Karpas-422 (cell line): ENCODE results near the gene PDCD11. TPM values are rescaled to one million over a fixed set of nuclear protein-coding genes. Genes with fewer than 3 reads are reported as not detected.

Experiments used
- DNase-seq: peaks from one replicate; pipeline ENCODE4 v3.0.0-alpha.2; 2015
- H2AFZ ChIP-seq: fragments of 200-600 bp; sonication (generic); 2 replicates; pipeline ENCODE4 v1.6.1; 2014; ENCODE audit warnings: antibody characterized with exemption, low read length, mixed read lengths
- H3K27ac ChIP-seq: fragments of 200-600 bp; sonication (generic); 2 replicates; pipeline ENCODE4 v1.5.1; 2014; ENCODE audit warnings: mild to moderate bottlenecking, low read length, moderate library complexity
- H3K27me3 ChIP-seq: fragments of 200-600 bp; sonication (generic); 2 replicates; pipeline ENCODE4 v1.6.1; 2014; ENCODE audit warnings: low read length, mixed read lengths
- H3K36me3 ChIP-seq: fragments of 200-600 bp; sonication (generic); 2 replicates; pipeline ENCODE4 v1.6.1; 2014; ENCODE audit warnings: low read length, mixed read lengths; ENCODE audit not compliant: insufficient read depth
- H3K4me1 ChIP-seq: fragments of 200-600 bp; sonication (generic); 2 replicates; pipeline ENCODE4 v1.6.1; 2014; ENCODE audit warnings: mild to moderate bottlenecking, low read length, mixed read lengths
- H3K4me2 ChIP-seq: fragments of 200-600 bp; sonication (generic); 2 replicates; pipeline ENCODE4 v1.6.1; 2014; ENCODE audit warnings: low read length, low read depth, mild to moderate bottlenecking; ENCODE audit not compliant: poor library complexity, severe bottlenecking
- H3K4me3 ChIP-seq: fragments of 200-600 bp; sonication (generic); 2 replicates; pipeline ENCODE4 v1.5.1; 2014; ENCODE audit warnings: mild to moderate bottlenecking, antibody characterized with exemption, low read length, mixed read lengths
- H3K79me2 ChIP-seq: fragments of 200-600 bp; sonication (generic); 2 replicates; pipeline ENCODE4 v1.6.1; 2014; ENCODE audit warnings: mild to moderate bottlenecking, low read length, mixed read lengths
- H3K9ac ChIP-seq: fragments of 200-600 bp; sonication (generic); 2 replicates; pipeline ENCODE4 v1.6.0; 2014; ENCODE audit warnings: low read length
- H3K9me2 ChIP-seq: fragments of 200-600 bp; sonication (generic), shearing (Covaris generic); replicated peaks from 2 replicates; pipeline ENCODE4 v1.6.0; 2014; ENCODE audit warnings: mild to moderate bottlenecking, low read length, moderate library complexity; ENCODE audit not compliant: insufficient read depth
- H3K9me3 ChIP-seq: fragments of 300-700, 200-600 bp; sonication (generic); 2 replicates; pipeline ENCODE4 v1.6.1; 2014; ENCODE audit warnings: low read length, mixed read lengths
- H4K20me1 ChIP-seq: fragments of 200-600 bp; sonication (generic); 2 replicates; pipeline ENCODE4 v1.6.1; 2014; ENCODE audit warnings: mild to moderate bottlenecking, antibody characterized with exemption, low read length, low read depth; ENCODE audit not compliant: insufficient read depth
- total RNA-seq: library from RNA; depleted of rRNA; stranded (reverse); fragments of >200 nt; shearing (Covaris generic); gene quantifications from 2 replicates; pipeline ENCODE4 v1.2.3, GENCODE V29; 2014; ENCODE audit warnings: low replicate concordance

PDCD11 gene
- total RNA-seq, 1 experiment from 2014 or later: 28.9 TPM

- DNase-seq: no peak
- no peaks in the 10 kb centered on the region for H3K9me3 ChIP-seq
- 0 out of 2 replicates have a peak, but pooled peaks cover 4% of the 10 kb centered on the region for H4K20me1 ChIP-seq
- H3K4me2 ChIP-seq: no peak overlapping the region
- H3K4me3 ChIP-seq: no peak overlapping the region
- H2AFZ ChIP-seq: no peak overlapping the region
- no peaks in the 10 kb centered on the region for H3K9me2 ChIP-seq
- H3K27me3 ChIP-seq: no peaks in the 10 kb centered on the region
- no peak overlapping the region for H3K9ac ChIP-seq
- peaks cover 15% of the 10 kb centered on the region for H3K79me2 ChIP-seq
- H3K27ac ChIP-seq: no peak overlapping the region
- H3K36me3 ChIP-seq: peaks cover 78% of the 10 kb centered on the region
- H3K4me1 ChIP-seq: no peaks in the 10 kb centered on the region
Measured at GRCh38 chr10:103427866-103428265, 31.4 kb downstream of the PDCD11 start.

- Histone ChIP-seq H3K9me3 (no peaks in the 10 kb centered on the region), H3K4me3 (no peak overlapping the region), H3K27me3 (no peaks in the 10 kb centered on the region), H3K79me2 (peaks cover 13% of the 10 kb centered on the region), H3K4me2 (no peak overlapping the region), H3K27ac (no peak overlapping the region), H3K9ac (no peak overlapping the region), H3K9me2 (no peaks in the 10 kb centered on the region), H3K36me3 (peaks cover 74% of the 10 kb centered on the region), H4K20me1 (0 out of 2 replicates have a peak, but pooled peaks cover 4% of the 10 kb centered on the region), H2AFZ (no peak overlapping the region), H3K4me1 (no peaks in the 10 kb centered on the region)
- no peak for DNase-seq
Measured at GRCh38 chr10:103428989-103429643, 32.7 kb downstream of the PDCD11 start.

- peaks cover 71% of the 10 kb centered on the region for H3K36me3 ChIP-seq
- no peak overlapping the region for H3K27ac ChIP-seq
- no peak overlapping the region for H3K4me3 ChIP-seq
Measured at GRCh38 chr10:103429647-103430046, 33.2 kb downstream of the PDCD11 start.

GRCh38 chr10:103431902-103432301 is 35.5 kb downstream of the PDCD11 start:
- Histone ChIP-seq H3K27ac (no peak overlapping the region), H3K4me3 (no peak overlapping the region), H3K9me2 (no peaks in the 10 kb centered on the region), H2AFZ (no peak overlapping the region), H3K4me2 (no peak overlapping the region), H3K27me3 (no peaks in the 10 kb centered on the region), H4K20me1 (no peaks in the 10 kb centered on the region), H3K79me2 (peaks cover 4% of the 10 kb centered on the region; the same call in 1 of the 2 replicates), H3K36me3 (peaks cover 68% of the 10 kb centered on the region), H3K9me3 (no peaks in the 10 kb centered on the region), H3K9ac (no peak overlapping the region), H3K4me1 (no peaks in the 10 kb centered on the region)
- no peak for DNase-seq

More at GRCh38 chr10:103429647-103430046, 33.2 kb downstream of the PDCD11 start:
- 0 out of 2 replicates have a peak, but pooled peaks cover 4% of the 10 kb centered on the region for H4K20me1 ChIP-seq
- no peaks in the 10 kb centered on the region for H3K9me2 ChIP-seq
- H3K4me2 ChIP-seq: no peak overlapping the region
- no peak for DNase-seq
- peaks cover 9% of the 10 kb centered on the region; the same call in 1 of the 2 replicates for H3K79me2 ChIP-seq
- H3K4me1 ChIP-seq: no peaks in the 10 kb centered on the region
- H3K9me3 ChIP-seq: no peaks in the 10 kb centered on the region
- no peak overlapping the region for H2AFZ ChIP-seq
- H3K27me3 ChIP-seq: no peaks in the 10 kb centered on the region
- H3K9ac ChIP-seq: no peak overlapping the region

- Histone ChIP-seq H2AFZ (no peak overlapping the region), H3K27ac (no peak overlapping the region), H3K9me2 (no peaks in the 10 kb centered on the region), H3K9me3 (no peaks in the 10 kb centered on the region), H3K9ac (no peak overlapping the region), H3K36me3 (peaks cover 66% of the 10 kb centered on the region), H3K4me2 (no peak overlapping the region), H3K27me3 (no peaks in the 10 kb centered on the region), H4K20me1 (no peaks in the 10 kb centered on the region), H3K4me1 (no peaks in the 10 kb centered on the region), H3K4me3 (no peak overlapping the region), H3K79me2 (peaks cover 4% of the 10 kb centered on the region; the same call in 1 of the 2 replicates)
- DNase-seq: no peak
Measured at GRCh38 chr10:103433858-103434257, 37.4 kb downstream of the PDCD11 start.

- H3K9me3 ChIP-seq: no peaks in the 10 kb centered on the region
- no peak for DNase-seq
- H3K4me1 ChIP-seq: no peaks in the 10 kb centered on the region
- H3K36me3 ChIP-seq: peaks cover 41% of the 10 kb centered on the region; the same call in 1 of the 2 replicates
- H3K9ac ChIP-seq: no peak overlapping the region
- H2AFZ ChIP-seq: no peak overlapping the region
- no peak overlapping the region for H3K4me2 ChIP-seq
- H3K27me3 ChIP-seq: no peaks in the 10 kb centered on the region
- H3K9me2 ChIP-seq: no peaks in the 10 kb centered on the region
- no peaks in the 10 kb centered on the region for H3K79me2 ChIP-seq
- H3K27ac ChIP-seq: no peak overlapping the region
- no peak overlapping the region for H3K4me3 ChIP-seq
- H4K20me1 ChIP-seq: no peaks in the 10 kb centered on the region
Measured at GRCh38 chr10:103439776-103440175, 43.4 kb downstream of the PDCD11 start.

GRCh38 chr10:103440416-103440815 is 44.0 kb downstream of the PDCD11 start:
- Histone ChIP-seq H3K27ac (no peak overlapping the region), H3K27me3 (no peaks in the 10 kb centered on the region), H3K36me3 (peaks cover 42% of the 10 kb centered on the region), H3K9ac (no peak overlapping the region), H3K9me3 (no peaks in the 10 kb centered on the region), H3K4me3 (no peak overlapping the region), H4K20me1 (no peaks in the 10 kb centered on the region), H3K4me2 (no peak overlapping the region), H3K79me2 (no peaks in the 10 kb centered on the region), H2AFZ (no peak overlapping the region), H3K9me2 (no peaks in the 10 kb centered on the region), H3K4me1 (no peaks in the 10 kb centered on the region)
- DNase-seq: no peak

GRCh38 chr10:103441206-103441605 is 44.8 kb downstream of the PDCD11 start:
- no peak overlapping the region for H3K4me3 ChIP-seq
- H3K4me1 ChIP-seq: no peaks in the 10 kb centered on the region
- no peak overlapping the region for H3K4me2 ChIP-seq
- peaks cover 45% of the 10 kb centered on the region for H3K36me3 ChIP-seq
- H2AFZ ChIP-seq: no peak overlapping the region
- H3K27ac ChIP-seq: no peak overlapping the region
- no peaks in the 10 kb centered on the region for H4K20me1 ChIP-seq
- H3K9ac ChIP-seq: no peak overlapping the region
- H3K27me3 ChIP-seq: no peaks in the 10 kb centered on the region
- no peaks in the 10 kb centered on the region for H3K79me2 ChIP-seq
- DNase-seq: no peak
- no peaks in the 10 kb centered on the region for H3K9me3 ChIP-seq
- no peaks in the 10 kb centered on the region for H3K9me2 ChIP-seq
